IMR-90 (cell line): Measurements from ENCODE around the gene CLCF1. TPM values are rescaled to one million over a fixed set of nuclear protein-coding genes. Genes with fewer than 3 reads are reported as not detected.

Source experiments
- ATAC-seq: fragments of 200-7000 bp; cut with Tn5 transposase; 2 replicates; pipeline ENCODE4 v1.9.1; 2020; ENCODE audit warnings: low read depth, mild to moderate bottlenecking, moderate library complexity
- BruUV-seq: library from RNA; stranded (reverse); fragments of 400-500 nt; replicated peaks from 2 replicates; lab custom pipeline; 2021; lab: Mats Ljungman, UMichigan
- CTCF ChIA-PET: fragments of 300-600 bp; formaldehyde crosslinking; extraction: SDS; loops from one replicate; lab custom pipeline; 2021; ENCODE audit warnings: antibody characterized with exemption; lab: Yijun Ruan, JAX
- POLR2A ChIA-PET: fragments of 300-600 bp; sonication (Branson Sonifier 250); formaldehyde crosslinking; loops from one replicate; lab custom pipeline; 2022; ENCODE audit warnings: antibody characterized with exemption; ENCODE audit not compliant: unreplicated experiment; lab: Charles Lee
- DNase-seq: peaks from one replicate; pipeline ENCODE4 v3.0.0; 2013
- H2AFZ ChIP-seq: replicated peaks from 2 replicates; pipeline ENCODE3; 2013; ENCODE audit warnings: low read length, mild to moderate bottlenecking; ENCODE audit not compliant: poor library complexity
- H2AK5ac ChIP-seq: 2 replicates; pipeline ENCODE4 v1.6.1; 2013; ENCODE audit warnings: low read depth, low read length, inconsistent platforms
- H2AK9ac ChIP-seq: replicated peaks from 2 replicates; pipeline ENCODE3; 2013; ENCODE audit warnings: mild to moderate bottlenecking, low read depth, low read length, moderate library complexity; ENCODE audit not compliant: poor library complexity
- H2BK120ac ChIP-seq: 2 replicates; pipeline ENCODE4 v1.6.1; 2013; ENCODE audit warnings: low read depth, low read length, inconsistent platforms
- H2BK15ac ChIP-seq: 3 replicates; pipeline ENCODE4 v1.6.1; 2013; ENCODE audit warnings: low read depth, low read length, inconsistent platforms
- H2BK20ac ChIP-seq: 2 replicates; pipeline ENCODE4 v1.6.1; 2013; ENCODE audit warnings: low read depth, mild to moderate bottlenecking, inconsistent platforms, low read length, moderate library complexity
- H2BK5ac ChIP-seq: 2 replicates; pipeline ENCODE4 v1.6.1; 2013; ENCODE audit warnings: mild to moderate bottlenecking, low read depth, low read length, inconsistent platforms; ENCODE audit not compliant: poor library complexity, severe bottlenecking
- H3K14ac ChIP-seq: replicated peaks from 2 replicates; pipeline ENCODE4 v1.6.1; 2013; ENCODE audit warnings: low read depth, low read length, inconsistent platforms
- H3K18ac ChIP-seq: 2 replicates; pipeline ENCODE4 v1.6.1; 2013; ENCODE audit warnings: low read depth, low read length, control low read depth
- H3K23ac ChIP-seq: 2 replicates; pipeline ENCODE4 v1.6.1; 2013; ENCODE audit warnings: low read depth, low read length, inconsistent platforms
- H3K27ac ChIP-seq: 2 replicates; pipeline ENCODE4 v1.5.1; 2013; ENCODE audit warnings: mild to moderate bottlenecking, control low read depth, low read length; ENCODE audit not compliant: insufficient read depth
- H3K27me3 ChIP-seq: 2 replicates; pipeline ENCODE4 v1.6.1; 2013; ENCODE audit warnings: low read length; ENCODE audit not compliant: control insufficient read depth, insufficient read depth
- H3K36me3 ChIP-seq: 2 replicates; pipeline ENCODE4 v1.6.1; 2013; ENCODE audit warnings: low read length, mixed read lengths; ENCODE audit not compliant: control insufficient read depth, insufficient read depth
- H3K4ac ChIP-seq: 2 replicates; pipeline ENCODE4 v1.6.1; 2013; ENCODE audit warnings: low read depth, low read length, inconsistent platforms
- H3K4me1 ChIP-seq: 2 replicates; pipeline ENCODE4 v1.6.1; 2013; ENCODE audit warnings: low read length, mixed read lengths; ENCODE audit not compliant: control insufficient read depth, insufficient read depth
- H3K4me2 ChIP-seq: 2 replicates; pipeline ENCODE4 v1.6.1; 2013; ENCODE audit warnings: low read depth, mild to moderate bottlenecking, control low read depth, low read length, moderate library complexity
- H3K4me3 ChIP-seq: 2 replicates; pipeline ENCODE4 v1.5.1; 2013; ENCODE audit warnings: low read depth, mild to moderate bottlenecking, control low read depth, low read length, moderate library complexity; ENCODE audit not compliant: insufficient read depth
- H3K56ac ChIP-seq: 2 replicates; pipeline ENCODE4 v1.6.1; 2013; ENCODE audit warnings: low read length, inconsistent platforms; ENCODE audit not compliant: insufficient read depth; ENCODE audit errors: extremely low read depth
- H3K79me1 ChIP-seq, 2 experiments: 2 replicates each; pipeline ENCODE4 v1.6.1; 2013; ENCODE audit warnings: low read length in 2 of 2, inconsistent platforms in 1 of 2, low read depth in 1 of 2
- H3K9ac ChIP-seq: 2 replicates; pipeline ENCODE4 v1.6.1; 2013; ENCODE audit warnings: low read depth, low read length, control low read depth
- H3K9me1 ChIP-seq: 2 replicates; pipeline ENCODE4 v1.6.1; 2013; ENCODE audit warnings: low read length, inconsistent platforms; ENCODE audit not compliant: insufficient read depth
- H3K9me3 ChIP-seq: 2 replicates; pipeline ENCODE4 v1.6.1; 2013; ENCODE audit warnings: low read length; ENCODE audit not compliant: control insufficient read depth, insufficient read depth
- H4K20me1 ChIP-seq: 2 replicates; pipeline ENCODE4 v1.6.1; 2013; ENCODE audit warnings: low read length, inconsistent platforms; ENCODE audit not compliant: insufficient read depth
- H4K5ac ChIP-seq: 2 replicates; pipeline ENCODE4 v1.6.1; 2013; ENCODE audit warnings: mild to moderate bottlenecking, low read depth, low read length, control low read depth
- H4K8ac ChIP-seq, 2 experiments: 2 replicates each; pipeline ENCODE4 v1.6.1; 2013; ENCODE audit warnings: low read depth in 2 of 2, low read length in 2 of 2, control low read depth in 1 of 2, inconsistent platforms in 1 of 2
- H4K91ac ChIP-seq: 2 replicates; pipeline ENCODE4 v1.6.1; 2013; ENCODE audit warnings: low read depth, low read length, inconsistent platforms; ENCODE audit not compliant: insufficient read depth
- BHLHE40 ChIP-seq: fragments of 150-350 bp; IDR thresholded peaks from 2 replicates; pipeline ENCODE4 v1.6.1; 2016; ENCODE audit warnings: mild to moderate bottlenecking, low read depth, low read length
- CEBPB ChIP-seq: IDR thresholded peaks from 2 replicates; pipeline ENCODE4 v1.6.1; 2012; ENCODE audit warnings: low read depth, low read length, improper control_type of control experiment
- CHD1 ChIP-seq: IDR thresholded peaks from 2 replicates; pipeline ENCODE4 v1.6.1; 2012; ENCODE audit warnings: low read depth, low read length, improper control_type of control experiment
- CTCF ChIP-seq: conservative IDR thresholded peaks from 2 replicates; pipeline ENCODE4 v1.5.1; 2012; ENCODE audit warnings: mild to moderate bottlenecking, low read depth, low read length, improper control_type of control experiment
- ELK1 ChIP-seq: fragments of 150-350 bp; IDR thresholded peaks from 2 replicates; pipeline ENCODE4 v1.6.1; 2016; ENCODE audit warnings: low read depth, mild to moderate bottlenecking, low read length, moderate library complexity, borderline replicate concordance
- FOS ChIP-seq: fragments of 150-350 bp; IDR thresholded peaks from 2 replicates; pipeline ENCODE4 v1.6.1; 2016; ENCODE audit warnings: low read depth, low read length
- MAZ ChIP-seq: IDR thresholded peaks from 2 replicates; pipeline ENCODE4 v1.6.1; 2012; ENCODE audit warnings: low read depth, mild to moderate bottlenecking, low read length, improper control_type of control experiment, moderate library complexity, borderline replicate concordance
- MXI1 ChIP-seq: IDR thresholded peaks from 2 replicates; pipeline ENCODE4 v1.6.1; 2012; ENCODE audit warnings: low read depth, mild to moderate bottlenecking, low read length, moderate library complexity, borderline replicate concordance
- NFE2L2 ChIP-seq: fragments of 150-350 bp; IDR thresholded peaks from 2 replicates; pipeline ENCODE4 v1.6.1; 2016; ENCODE audit warnings: low read depth, mild to moderate bottlenecking, low read length
- POLR2A ChIP-seq: IDR thresholded peaks from 2 replicates; pipeline ENCODE4 v1.6.1; 2012; ENCODE audit warnings: mild to moderate bottlenecking, low read depth, low read length
- RAD21 ChIP-seq: IDR thresholded peaks from 2 replicates; pipeline ENCODE4 v1.6.1; 2012; ENCODE audit warnings: low read length, improper control_type of control experiment
- RCOR1 ChIP-seq: IDR thresholded peaks from 2 replicates; pipeline ENCODE4 v1.6.1; 2012; ENCODE audit warnings: mild to moderate bottlenecking, low read length, improper control_type of control experiment; ENCODE audit not compliant: insufficient replicate concordance
- RFX5 ChIP-seq: IDR thresholded peaks from 2 replicates; pipeline ENCODE4 v1.8.0; 2012; ENCODE audit warnings: low read depth, mild to moderate bottlenecking, low read length, moderate library complexity
- SMC3 ChIP-seq: fragments of 150-350 bp; IDR thresholded peaks from 2 replicates; pipeline ENCODE4 v1.6.1; 2016; ENCODE audit warnings: low read depth, mild to moderate bottlenecking, antibody characterized with exemption, low read length, moderate library complexity
- USF2 ChIP-seq: fragments of 150-350 bp; IDR thresholded peaks from 2 replicates; pipeline ENCODE4 v1.6.1; 2017; ENCODE audit warnings: mild to moderate bottlenecking, antibody characterized with exemption, low read length, low read depth
- WGBS, 2 experiments: methylation state at CpG; one replicate each; pipeline versions ENCODE4 v1.1.5 to v1.1.7; 2013; ENCODE audit warnings: missing lambda C conversion rate in 2 of 2; ENCODE audit not compliant: insufficient read length in 1 of 2; ENCODE audit errors: extremely low coverage in 2 of 2; 5-methylcytosine and 5-hydroxymethylcytosine counted together
- dilution Hi-C: fragments of 300-500 bp; cut with HindIII; formaldehyde crosslinking; loops from one replicate; pipeline ENCODE4 v1.14.3; 2018; ENCODE audit warnings: low sequenced_read_pairs; ENCODE audit not compliant: unreplicated experiment
- in situ Hi-C: fragments of 300-500 bp; cut with MboI; formaldehyde crosslinking; loops from 3 replicates; pipeline ENCODE4 v1.14.3; 2019; ENCODE audit warnings: low sequenced_read_pairs, inconsistent platforms, mixed read lengths
- intact Hi-C: fragments of 100-400 bp; cut with micrococcal nuclease; formaldehyde crosslinking; loops from 2 replicates; pipeline ENCODE4 v1.10.0; 2022
- polyA plus RNA-seq, 3 experiments: library from polyadenylated mRNA; depleted of rRNA; stranded (reverse); fragments of >200 nt; gene quantifications; 2 replicates each; pipeline ENCODE4 v1.2.3, GENCODE V29; 2012; ENCODE audit warnings: low replicate concordance in 1 of 3
- total RNA-seq: library from RNA; depleted of rRNA; stranded (reverse); fragments of >200 nt; gene quantifications from 2 replicates; pipeline ENCODE4 v1.2.3, GENCODE V29; 2012

CLCF1 gene
- total and polyA plus RNA-seq, 2 of the 4 experiments (the other 2 are of a cell fraction) = 5.6 to 27.8 TPM

- WGBS, 2 experiments = 87% methylated on average over 16 of the region's 31 CpGs; no CpG with 5 or more reads in 1 of the 2 experiments
- H3K9ac ChIP-seq = no peak overlapping the region
- peaks cover 35% of the 10 kb centered on the region for H4K20me1 ChIP-seq
- no peak overlapping the region for H2BK5ac ChIP-seq
- peaks cover 41% of the 10 kb centered on the region for H3K36me3 ChIP-seq
- peak overlapping the region; percentile 14 for H2AFZ ChIP-seq
- no peak overlapping the region for H3K27ac ChIP-seq
- no peaks in the 10 kb centered on the region for H3K9me3 ChIP-seq
- dilution Hi-C loops = no loop called here
- H2AK9ac ChIP-seq = peak overlapping the region; percentile 44
- in situ Hi-C loops = no loop called here
- no peak overlapping the region for H2BK15ac ChIP-seq
- H2AK5ac ChIP-seq = no peak overlapping the region
- no peak overlapping the region for H3K4ac ChIP-seq
- H3K56ac ChIP-seq = no peak overlapping the region
- no peak overlapping the region for H2BK20ac ChIP-seq
- no peak overlapping the region for H4K8ac ChIP-seq
- no peak overlapping the region for H4K5ac ChIP-seq
- TSS peak; percentile 87 for BruUV-seq
- H3K4me2 ChIP-seq = no peak overlapping the region
- no peak overlapping the region for H3K23ac ChIP-seq
- no peaks in the 10 kb centered on the region for H3K27me3 ChIP-seq
- no peak overlapping the region for H3K14ac ChIP-seq
- CTCF ChIA-PET = no interaction called here
- peaks cover 17 to 35% of the 10 kb centered on the region in 2 experiments; a peak in 3 of 4 replicates for H3K79me1 ChIP-seq
- no peak for DNase-seq
- H3K4me1 ChIP-seq = peaks cover 13% of the 10 kb centered on the region
- no peak overlapping the region for H4K91ac ChIP-seq
- no peaks in the 10 kb centered on the region for H3K9me1 ChIP-seq
- H3K4me3 ChIP-seq = no peak overlapping the region
- no peak for ATAC-seq
- no peak overlapping the region for H3K18ac ChIP-seq
- intact Hi-C loops = no loop called here
- H2BK120ac ChIP-seq = no peak overlapping the region
- POLR2A ChIA-PET = no interaction called here
- no peak for TF ChIP-seq CHD1
- TF ChIP-seq POLR2A = no peak
- no peak for TF ChIP-seq ELK1
- no peak for TF ChIP-seq BHLHE40
- no peak for TF ChIP-seq RCOR1
- TF ChIP-seq CEBPB = no peak
- TF ChIP-seq SMC3 = no peak
- TF ChIP-seq FOS = no peak
- no peak for TF ChIP-seq RFX5
- no peak for TF ChIP-seq NFE2L2
- TF ChIP-seq USF2 = no peak
- no peak for TF ChIP-seq MXI1
- TF ChIP-seq CTCF = no peak
- no peak for TF ChIP-seq RAD21
- no peak for TF ChIP-seq MAZ
Observed at GRCh38 chr11:67398661-67399563, 25.5 kb upstream of the CLCF1 start.
